Thymus (tissue), 11 donors: ENCODE results near the gene FOLR2. TPM values are rescaled to one million over a fixed set of nuclear protein-coding genes. Genes with fewer than 3 reads are reported as not detected.

Experiments
- DNase-seq, 9 donors: peaks; one replicate each; pipeline ENCODE4 v3.0.0-alpha.2; 2013; ENCODE audit warnings: low spot score in 9 of 9, low read depth in 6 of 9, missing footprints in 1 of 9
- H3K27ac ChIP-seq, 2 donors: one replicate each; pipeline ENCODE4 v1.5.1; 2013; ENCODE audit warnings: control low read depth in 1 of 2, low read depth in 1 of 2, low read length in 1 of 2, mild to moderate bottlenecking in 1 of 2, moderate library complexity in 1 of 2
- H3K27me3 ChIP-seq, 2 donors: one replicate each; pipeline ENCODE4 v1.5.1; 2013; ENCODE audit warnings: low read length in 1 of 2; ENCODE audit not compliant: control insufficient read depth in 2 of 2, insufficient read depth in 1 of 2
- H3K36me3 ChIP-seq, 2 donors: one replicate each; pipeline ENCODE4 v1.5.1; 2013; ENCODE audit warnings: low read length in 1 of 2, mild to moderate bottlenecking in 1 of 2, moderate library complexity in 1 of 2; ENCODE audit not compliant: control insufficient read depth in 2 of 2, insufficient read depth in 2 of 2
- H3K4me1 ChIP-seq, 2 donors: one replicate each; pipeline ENCODE4 v1.5.1; 2013; ENCODE audit warnings: low read length in 2 of 2; ENCODE audit not compliant: control insufficient read depth in 2 of 2, insufficient read depth in 2 of 2
- H3K4me3 ChIP-seq, 2 donors: one replicate each; pipeline ENCODE4 v1.5.1; 2013; ENCODE audit warnings: low read length in 2 of 2, control low read depth in 1 of 2, mild to moderate bottlenecking in 1 of 2
- H3K9me3 ChIP-seq, 2 donors: one replicate each; pipeline ENCODE4 v1.5.1; 2013; ENCODE audit warnings: low read length in 1 of 2, mild to moderate bottlenecking in 1 of 2; ENCODE audit not compliant: control insufficient read depth in 2 of 2, insufficient read depth in 1 of 2
- WGBS: extraction: QIAGEN DNeasy Blood & Tissue Kit; methylation state at CpG from one replicate; pipeline ENCODE4 v1.1.7; 2013; 5-methylcytosine and 5-hydroxymethylcytosine counted together
- polyA plus RNA-seq: library from polyadenylated mRNA; stranded (reverse); fragments of 200-250 nt; gene quantifications from one replicate; pipeline ENCODE4 v1.2.3, GENCODE V29; 2013
- total RNA-seq: library from RNA; stranded (reverse); fragments of 120-200 nt; gene quantifications from one replicate; pipeline ENCODE4 v1.2.4, GENCODE V29; 2013
- donor health status: healthy.

FOLR2 gene
- total and polyA plus RNA-seq, 2 donors, result 27.8 to 32.7 TPM

DNA sequence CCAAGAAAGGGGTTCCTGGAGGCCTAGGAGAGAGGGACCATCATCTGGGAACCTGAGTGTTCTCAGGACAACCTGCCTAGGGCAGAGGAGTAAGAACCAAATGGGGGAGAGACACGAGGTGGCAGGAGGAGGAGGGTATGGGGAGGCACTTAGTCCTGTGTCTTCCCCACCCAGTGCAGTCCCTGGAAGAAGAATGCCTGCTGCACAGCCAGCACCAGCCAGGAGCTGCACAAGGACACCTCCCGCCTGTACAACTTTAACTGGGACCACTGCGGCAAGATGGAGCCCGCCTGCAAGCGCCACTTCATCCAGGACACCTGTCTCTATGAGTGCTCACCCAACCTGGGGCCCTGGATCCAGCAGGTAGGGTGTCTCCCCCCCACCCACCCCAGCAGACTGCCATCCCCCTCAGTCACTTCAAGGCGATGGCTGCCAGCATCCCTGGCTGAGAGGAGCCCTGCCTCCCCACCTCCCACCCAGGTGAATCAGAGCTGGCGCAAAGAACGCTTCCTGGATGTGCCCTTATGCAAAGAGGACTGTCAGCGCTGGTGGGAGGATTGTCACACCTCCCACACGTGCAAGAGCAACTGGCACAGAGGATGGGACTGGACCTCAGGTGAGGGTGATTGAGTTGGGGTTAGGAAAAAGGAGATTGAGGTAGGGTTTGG is 4.2 kb downstream of the FOLR2 start:
- Histone ChIP-seq H3K4me3 (no peak overlapping the region), H3K9me3 (no peaks in the 10 kb centered on the region), H3K4me1 (peaks cover 12 to 25% of the 10 kb centered on the region in 2 donors), H3K27ac (no peak overlapping the region), H3K36me3 (no peaks in the 10 kb centered on the region), H3K27me3 (no peaks in the 10 kb centered on the region)
- WGBS, result 95% methylated on average over 10 of the region's 10 CpGs
- no peak for DNase-seq

DNA sequence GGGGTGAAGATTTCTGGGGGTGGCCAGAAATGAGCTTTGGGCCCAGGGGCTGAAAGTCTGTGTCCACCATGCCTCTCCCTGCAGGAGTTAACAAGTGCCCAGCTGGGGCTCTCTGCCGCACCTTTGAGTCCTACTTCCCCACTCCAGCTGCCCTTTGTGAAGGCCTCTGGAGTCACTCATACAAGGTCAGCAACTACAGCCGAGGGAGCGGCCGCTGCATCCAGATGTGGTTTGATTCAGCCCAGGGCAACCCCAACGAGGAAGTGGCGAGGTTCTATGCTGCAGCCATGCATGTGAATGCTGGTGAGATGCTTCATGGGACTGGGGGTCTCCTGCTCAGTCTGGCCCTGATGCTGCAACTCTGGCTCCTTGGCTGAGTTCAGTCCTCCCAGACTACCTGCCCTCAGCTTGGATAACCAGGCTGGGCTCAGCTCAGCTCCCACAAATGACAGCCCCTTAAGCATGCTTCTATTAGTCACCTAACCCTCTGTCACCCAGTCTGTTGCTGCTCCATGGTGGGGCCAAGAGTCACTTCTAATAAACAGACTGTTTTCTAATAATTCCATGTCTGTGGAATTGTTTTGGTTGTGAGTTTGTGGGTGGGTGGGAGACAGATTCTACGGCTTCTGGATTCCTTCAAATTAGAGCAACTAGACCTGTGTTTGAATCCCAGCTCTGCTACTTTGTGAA is 4.9 kb downstream of the FOLR2 start:
- WGBS, result 72% methylated on average over 7 of the region's 7 CpGs
- Histone ChIP-seq H3K9me3 (no peaks in the 10 kb centered on the region), H3K36me3 (no peaks in the 10 kb centered on the region), H3K4me3 (no peak overlapping the region), H3K4me1 (peaks cover 12 to 29% of the 10 kb centered on the region in 2 donors), H3K27me3 (no peaks in the 10 kb centered on the region), H3K27ac (no peak overlapping the region)
- DNase-seq, result no peak

- Histone ChIP-seq H3K36me3 (no peaks in the 10 kb centered on the region), H3K27ac (peak overlapping the region; percentile 39 to 85), H3K4me3 (peak overlapping the region; percentile 63 to 88), H3K4me1 (peaks cover 14 to 36% of the 10 kb centered on the region in 2 donors), H3K27me3 (no peaks in the 10 kb centered on the region), H3K9me3 (no peaks in the 10 kb centered on the region)
- 95% methylated on average over 6 of the region's 6 CpGs for WGBS
- no peak for DNase-seq
These were observed 5.7 kb downstream of the FOLR2 start for GRCh38 chr11:72222106-72222891.

- under 1% methylated on average over 47 of the region's 47 CpGs for WGBS
- Histone ChIP-seq H3K27ac (peak overlapping the region; percentile 66 to 87), H3K4me1 (peaks cover 16 to 39% of the 10 kb centered on the region in 2 donors)
These were observed 6.5 kb downstream of the FOLR2 start for GRCh38 chr11:72222907-72223614.

GRCh38 chr11:72223615-72224563 is 7.3 kb downstream of the FOLR2 start:
- peak in 5 of 9 donors; percentile 28 to 70 (median 47) for DNase-seq
- H3K27me3 ChIP-seq, result no peaks in the 10 kb centered on the region
- H3K9me3 ChIP-seq, result no peaks in the 10 kb centered on the region
- H3K36me3 ChIP-seq, result peaks cover 11 to 12% of the 10 kb centered on the region in 2 donors
- WGBS, result under 1% methylated on average over 84 of the region's 84 CpGs
- peaks cover 16 to 40% of the 10 kb centered on the region in 2 donors for H3K4me1 ChIP-seq
- peak overlapping the region; percentile 63 to 88 for H3K4me3 ChIP-seq
- peak overlapping the region; percentile 70 to 87 for H3K27ac ChIP-seq

More at GRCh38 chr11:72222907-72223614, 6.5 kb downstream of the FOLR2 start:
- Histone ChIP-seq H3K36me3 (peaks cover 3 to 4% of the 10 kb centered on the region in 2 donors), H3K4me3 (peak overlapping the region; percentile 63 to 88), H3K27me3 (no peaks in the 10 kb centered on the region), H3K9me3 (no peaks in the 10 kb centered on the region)
- DNase-seq, result peak; percentile 71 to 98 (median 93)

- Histone ChIP-seq H3K9me3 (no peaks in the 10 kb centered on the region), H3K27ac (peak within 1 kb of the TSS; percentile 70 to 87), H3K36me3 (peaks cover 20% of the 10 kb centered on the region in 2 donors), H3K27me3 (no peaks in the 10 kb centered on the region), H3K4me3 (peak within 1 kb of the TSS; percentile 63 to 88), H3K4me1 (peaks cover 16 to 40% of the 10 kb centered on the region in 2 donors)
- peak in 3 of 9 donors; percentile 23 to 59 (median 42) for DNase-seq
- 1% methylated on average over 81 of the region's 81 CpGs for WGBS
These were observed 8.2 kb downstream of the FOLR2 start, which contains the start of gene INPPL1 for GRCh38 chr11:72224564-72225410. INPPL1 (plus strand) TSS chr11:72224767; CDS start chr11:72224985, 218 bp downstream.

GRCh38 chr11:72225411-72225951 is 8.9 kb downstream of the FOLR2 start:
- Histone ChIP-seq H3K4me3 (peak overlapping the region; percentile 63 to 88), H3K27ac (peak overlapping the region; percentile 19 to 32), H3K9me3 (no peaks in the 10 kb centered on the region), H3K4me1 (peaks cover 16 to 40% of the 10 kb centered on the region in 2 donors), H3K27me3 (no peaks in the 10 kb centered on the region), H3K36me3 (peaks cover 26 to 27% of the 10 kb centered on the region in 2 donors)
- peak in 2 of 9 donors; percentile 3 to 43 for DNase-seq
- WGBS, result 11% methylated on average over 11 of the region's 11 CpGs
